SK-N-SH (cell line): ENCODE measurements around the gene MORC2. TPM values are rescaled to one million over a fixed set of nuclear protein-coding genes. Genes with fewer than 3 reads are reported as not detected.

Experiments used
- CTCF ChIA-PET: fragments of 300-600, 350-600 bp; formaldehyde crosslinking; extraction: SDS; loops from one replicate; lab custom pipeline; 2021; lab: Yijun Ruan, JAX
- POLR2A ChIA-PET: fragments of 350-600 bp; sonication (Branson Sonifier 250); formaldehyde crosslinking; extraction: SDS; loops from one replicate; lab custom pipeline; 2020; ENCODE audit warnings: antibody characterized with exemption, inconsistent platforms; lab: Yijun Ruan, JAX
- DNase-seq: peaks from one replicate; pipeline ENCODE4 v3.0.0; 2012
- H2AFZ ChIP-seq: fragments of 200-600 bp; sonication (generic); 2 replicates; pipeline ENCODE4 v1.8.1; 2016; ENCODE audit warnings: antibody characterized with exemption, mild to moderate bottlenecking, low read depth
- H3F3A ChIP-seq: fragments of 200-600 bp; sonication (generic); replicated peaks from 2 replicates; pipeline ENCODE3; 2016; ENCODE audit warnings: antibody characterized with exemption, mild to moderate bottlenecking; ENCODE audit not compliant: insufficient read depth
- H3K27ac ChIP-seq, 2 experiments: fragments of 200-500 bp in 1 of 2; fragments of 200-600 bp in 1 of 2; sonication (Bioruptor generic) in 1 of 2; sonication (generic), shearing (Covaris generic) in 1 of 2; 2 replicates each; pipeline versions ENCODE4 v1.5.1 to v1.6.1; 2014 to 2016; ENCODE audit warnings: low read depth in 2 of 2, inconsistent platforms in 1 of 2, low read length in 1 of 2, mild to moderate bottlenecking in 1 of 2, mixed read lengths in 1 of 2
- H3K27me3 ChIP-seq: fragments of 200-600 bp; sonication (generic), shearing (Covaris generic); 2 replicates; pipeline ENCODE4 v1.6.1; 2016; ENCODE audit warnings: mixed run types; ENCODE audit not compliant: insufficient read depth
- H3K36me3 ChIP-seq, 2 experiments: fragments of 200-500 bp in 1 of 2; fragments of 200-600 bp in 1 of 2; sonication (Bioruptor generic) in 1 of 2; sonication (generic) in 1 of 2; replicated peaks in 1 of 2; 2 replicates each; pipeline versions ENCODE3 to v1.5.1; 2014 to 2016; ENCODE audit warnings: low read length in 1 of 2, mild to moderate bottlenecking in 1 of 2; ENCODE audit not compliant: insufficient read depth in 2 of 2, control insufficient read depth in 1 of 2
- H3K4me1 ChIP-seq, 2 experiments: fragments of 200-500 bp in 1 of 2; fragments of 200-600 bp in 1 of 2; sonication (Bioruptor generic) in 1 of 2; sonication (generic), shearing (Covaris generic) in 1 of 2; 2 replicates each; pipeline versions ENCODE4 v1.5.1 to v1.6.1; 2014 to 2016; ENCODE audit warnings: low read depth in 1 of 2, low read length in 1 of 2, mixed run types in 1 of 2; ENCODE audit not compliant: insufficient read depth in 2 of 2, control insufficient read depth in 1 of 2
- H3K4me2 ChIP-seq: fragments of 200-600 bp; sonication (generic), shearing (Covaris generic); 2 replicates; pipeline ENCODE4 v1.6.1; 2017; ENCODE audit warnings: mixed run types
- H3K4me3 ChIP-seq, 2 experiments: fragments of 200-500 bp in 1 of 2; fragments of 200-600 bp in 1 of 2; sonication (Bioruptor generic) in 1 of 2; sonication (generic), shearing (Covaris generic) in 1 of 2; 2 replicates each; pipeline versions ENCODE4 v1.5.1 to v1.8.1; 2014 to 2016; ENCODE audit warnings: low read depth in 2 of 2, inconsistent platforms in 1 of 2, low read length in 1 of 2, mild to moderate bottlenecking in 1 of 2, mixed read lengths in 1 of 2, moderate library complexity in 1 of 2
- H3K79me2 ChIP-seq: fragments of 200-600 bp; sonication (generic); 2 replicates; pipeline ENCODE4 v1.8.1; 2017; ENCODE audit warnings: mild to moderate bottlenecking; ENCODE audit not compliant: insufficient read depth
- H3K9ac ChIP-seq: fragments of 200-600 bp; sonication (generic); 2 replicates; pipeline ENCODE4 v1.6.1; 2017; ENCODE audit warnings: mixed run types
- H3K9me2 ChIP-seq: fragments of 200-600 bp; sonication (generic); 2 replicates; pipeline ENCODE4 v1.6.1; 2017; ENCODE audit warnings: mixed run types
- H3K9me3 ChIP-seq: fragments of 200-600 bp; sonication (generic); 2 replicates; pipeline ENCODE4 v1.6.1; 2017; ENCODE audit warnings: mixed run types, mild to moderate bottlenecking, moderate library complexity
- H4K20me1 ChIP-seq: fragments of 200-600 bp; sonication (generic); 2 replicates; pipeline ENCODE4 v1.6.1; 2017; ENCODE audit warnings: mild to moderate bottlenecking, mixed run types; ENCODE audit not compliant: insufficient read depth
- EP300 ChIP-seq, 2 experiments: IDR thresholded peaks; 2 replicates each; pipeline versions ENCODE4 v1.4.0 to v1.6.1; 2012; ENCODE audit warnings: borderline replicate concordance in 1 of 2, low read depth in 1 of 2, low read length in 1 of 2
- EZH2phosphoT487 ChIP-seq: fragments of 200-600 bp; sonication (generic); IDR thresholded peaks from 2 replicates; pipeline ENCODE4 v1.6.1; 2017; ENCODE audit warnings: low read depth, mixed run types, mild to moderate bottlenecking, antibody characterized with exemption, moderate library complexity, borderline replicate concordance
- FOSL2 ChIP-seq: IDR thresholded peaks from 2 replicates; pipeline ENCODE4 v1.4.0; 2012; ENCODE audit warnings: low read depth, mild to moderate bottlenecking, moderate library complexity, borderline replicate concordance
- FOXJ3 ChIP-seq: sonication (generic); formaldehyde crosslinking; IDR thresholded peaks from 2 replicates; pipeline ENCODE4 v1.5.1; 2020; ENCODE audit warnings: mild to moderate bottlenecking, missing genetic modification reagents
- GABPA ChIP-seq: IDR thresholded peaks from 2 replicates; pipeline ENCODE4 v1.4.0; 2012; ENCODE audit warnings: low read depth, mild to moderate bottlenecking
- JUND ChIP-seq: IDR thresholded peaks from 2 replicates; pipeline ENCODE4 v1.4.0; 2012
- MEF2A ChIP-seq: IDR thresholded peaks from 2 replicates; pipeline ENCODE4 v1.4.0; 2012; ENCODE audit warnings: low read depth, borderline replicate concordance
- MXI1 ChIP-seq: IDR thresholded peaks from 2 replicates; pipeline ENCODE4 v1.6.1; 2012; ENCODE audit warnings: mild to moderate bottlenecking, low read depth, low read length, improper control_type of control experiment
- NFIC ChIP-seq: IDR thresholded peaks from 2 replicates; pipeline ENCODE4 v1.4.0; 2012; ENCODE audit warnings: borderline replicate concordance
- NRF1 ChIP-seq: IDR thresholded peaks from 2 replicates; pipeline ENCODE4 v1.6.1; 2012; ENCODE audit warnings: low read depth, mild to moderate bottlenecking, low read length
- REST ChIP-seq: IDR thresholded peaks from 2 replicates; pipeline ENCODE4 v1.6.1; 2012; ENCODE audit warnings: mild to moderate bottlenecking, low read depth, low read length, moderate library complexity
- SMC3 ChIP-seq: IDR thresholded peaks from 2 replicates; pipeline ENCODE4 v1.6.1; 2012; ENCODE audit warnings: low read depth, low read length, improper control_type of control experiment
- TAF1 ChIP-seq: IDR thresholded peaks from 2 replicates; pipeline ENCODE4 v1.6.1; 2012; ENCODE audit warnings: low read depth, mild to moderate bottlenecking, low read length, moderate library complexity, borderline replicate concordance
- TEAD4 ChIP-seq: IDR thresholded peaks from 2 replicates; pipeline ENCODE4 v1.4.0; 2012; ENCODE audit warnings: mild to moderate bottlenecking, borderline replicate concordance; ENCODE audit not compliant: insufficient read depth
- USF2 ChIP-seq: fragments of 150-350 bp; IDR thresholded peaks from 2 replicates; pipeline ENCODE4 v1.6.1; 2017; ENCODE audit warnings: antibody characterized with exemption, low read length, low read depth, borderline replicate concordance
- YY1 ChIP-seq: IDR thresholded peaks from 2 replicates; pipeline ENCODE4 v1.4.0; 2012; ENCODE audit warnings: low read depth, mild to moderate bottlenecking
- ZBTB33 ChIP-seq: IDR thresholded peaks from 2 replicates; pipeline ENCODE4 v1.4.0; 2012; ENCODE audit warnings: low read depth, borderline replicate concordance
- WGBS: methylation state at CpG from one replicate; pipeline ENCODE4 v1.1.6; 2017; ENCODE audit warnings: low lambda C conversion rate; 5-methylcytosine and 5-hydroxymethylcytosine counted together
- polyA plus RNA-seq, 3 experiments: library from polyadenylated mRNA; depleted of rRNA; stranded (reverse); fragments of >200 nt; gene quantifications; 2 replicates each; pipeline ENCODE4 v1.2.3, GENCODE V29; 2012

The MORC2 gene
- polyA plus RNA-seq, 1 of the 3 experiments (the other 2 are of a cell fraction), result 8.3 TPM

GRCh38 chr22:30979932-30980331, 11.4 kb upstream of the MORC2 start:
- Histone ChIP-seq H2AFZ (no peak overlapping the region), H3K27ac (no peak overlapping the region), H3K9me2 (no peaks in the 10 kb centered on the region), H3K4me3 (no peak overlapping the region), H3K79me2 (peaks cover 22% of the 10 kb centered on the region), H3K27me3 (no peaks in the 10 kb centered on the region), H3K9ac (no peak overlapping the region), H3K36me3 (peaks cover 11 to 34% of the 10 kb centered on the region in 2 experiments), H3F3A (peaks cover 4% of the 10 kb centered on the region), H3K4me1 (no peaks in the 10 kb centered on the region), H3K9me3 (0 out of 2 replicates have a peak, but pooled peaks cover 12% of the 10 kb centered on the region), H3K4me2 (no peak overlapping the region), H4K20me1 (no peaks in the 10 kb centered on the region)
- no peak for DNase-seq
- WGBS, result 97% methylated on average over 3 of the region's 3 CpGs
- TF ChIP-seq NFIC (no peak), FOSL2 (no peak), SMC3 (no peak), GABPA (no peak), JUND (no peak), EP300 (IDR thresholded peaks at IDR 0.05; ENCODE audit: borderline replicate concordance in 1 of 2, low read depth in 1 of 2, low read length in 1 of 2) (no peak), YY1 (no peak), MXI1 (no peak), TAF1 (no peak), TEAD4 (no peak), USF2 (no peak), EZH2phosphoT487 (no peak), REST (no peak), ZBTB33 (no peak), FOXJ3 (no peak), MEF2A (no peak), NRF1 (no peak)
- CTCF ChIA-PET, result interaction anchor here (0.7 to 1.3 kb wide), 3 partner anchors 12 to 109 kb away, joined by 3 read pairs; partner anchors contain the start of gene MORC2
- POLR2A ChIA-PET, result interaction anchor here (2.3 kb wide), 1 partner anchor 11 kb away, joined by 6 read pairs; the partner anchor contains the start of genes MORC2 and TUG1
